Renal cortical epithelial cell (primary cell): ENCODE measurements around the gene UBE2K. TPM values are rescaled to one million over a fixed set of nuclear protein-coding genes. Genes with fewer than 3 reads are reported as not detected.
"Not testable (repeated sequence)": the region's sequence is repeated elsewhere in the genome, so short reads cannot be mapped to it uniquely, and the experiment has no call there.

Experiments
- DNase-seq: peaks from one replicate; pipeline ENCODE4 v3.0.0-alpha.2; 2011; ENCODE audit warnings: low read depth
- total RNA-seq: library from RNA; depleted of rRNA; stranded (reverse); fragments of >200 nt; gene quantifications from 2 replicates; pipeline ENCODE4 v1.2.3, GENCODE V29; 2014

The UBE2K gene
- total RNA-seq, 1 donor from 2014 or later, result 52.9 TPM

GRCh38 chr4:39802005-39802404 lies 104.1 kb downstream of the UBE2K start:
- DNase-seq, result no peak

- DNase-seq, result no peak
These were observed 110.4 kb downstream of the UBE2K start for GRCh38 chr4:39808231-39808749.

- DNase-seq, result no peak
These were observed 114.6 kb downstream of the UBE2K start for GRCh38 chr4:39812500-39812899.

- DNase-seq, result not testable (repeated sequence)
These were observed 115.1 kb downstream of the UBE2K start for GRCh38 chr4:39813033-39813432.

GRCh38 chr4:39813761-39814160 lies 115.8 kb downstream of the UBE2K start:
- not testable (repeated sequence) for DNase-seq

GRCh38 chr4:39814403-39815185 lies 116.7 kb downstream of the UBE2K start:
- no peak for DNase-seq

GRCh38 chr4:39818646-39819045 lies 120.7 kb downstream of the UBE2K start:
- no peak for DNase-seq

- DNase-seq, result peak; percentile 14
These were observed 122.2 kb downstream of the UBE2K start for GRCh38 chr4:39820186-39820585.

GRCh38 chr4:39821951-39822350 lies 124.0 kb downstream of the UBE2K start:
- DNase-seq, result no peak

- no peak for DNase-seq
These were observed 124.7 kb downstream of the UBE2K start for GRCh38 chr4:39822662-39823061.

GRCh38 chr4:39823191-39823590 lies 125.3 kb downstream of the UBE2K start:
- DNase-seq, result no peak

GRCh38 chr4:39825090-39825489 lies 127.2 kb downstream of the UBE2K start:
- DNase-seq, result peak; percentile 91

- DNase-seq, result peak; percentile 64
These were observed 127.8 kb downstream of the UBE2K start for GRCh38 chr4:39825741-39826231.

Other genes starting within 250 kb of the UBE2K start
- 1,427 and 3,900 TPM in 2 replicates for gene RPL9, start 239.2 kb upstream of the UBE2K start, total RNA-seq
- gene LIAS, start 239.1 kb upstream of the UBE2K start, total RNA-seq, result 8.5 and 10.4 TPM in 2 replicates
- 317 and 424 TPM in 2 replicates for gene UGDH, start 170.7 kb upstream of the UBE2K start, total RNA-seq
- 45.3 and 89.7 TPM in 2 replicates for gene SMIM14, start 59.3 kb upstream of the UBE2K start, total RNA-seq